PC-3 (cell line): Measurements from ENCODE around the gene STARD5. TPM values are rescaled to one million over a fixed set of nuclear protein-coding genes. Genes with fewer than 3 reads are reported as not detected.

Experiments used
- ATAC-seq: fragments of 200-7000 bp; cut with Tn5 transposase; 2 replicates; pipeline ENCODE4 v1.9.1; 2020; ENCODE audit warnings: mild to moderate bottlenecking, moderate library complexity
- BruUV-seq: library from RNA; stranded (reverse); fragments of 400-500 nt; replicated peaks from 2 replicates; lab custom pipeline; 2021; lab: Mats Ljungman, UMichigan
- CTCF ChIA-PET: fragments of 300-600 bp; sonication (Branson Sonifier 250); formaldehyde crosslinking; loops from one replicate; lab custom pipeline; 2022; ENCODE audit warnings: antibody characterized with exemption; lab: Charles Lee
- POLR2A ChIA-PET: fragments of 300-600 bp; sonication (Branson Sonifier 250); formaldehyde crosslinking; loops from one replicate; lab custom pipeline; 2022; ENCODE audit warnings: antibody characterized with exemption; ENCODE audit not compliant: unreplicated experiment; lab: Charles Lee
- DNase-seq: peaks from one replicate; pipeline ENCODE4 v3.0.0-alpha.2; 2015
- H2AFZ ChIP-seq: fragments of 300-600 bp; sonication (generic); 2 replicates; pipeline ENCODE4 v1.6.0; 2016; ENCODE audit warnings: antibody characterized with exemption, low read length
- H3F3A ChIP-seq: fragments of 300-600 bp; sonication (generic); one replicate; pipeline ENCODE4 v1.6.0; 2017; ENCODE audit warnings: antibody characterized with exemption, low read length, control low read depth, mild to moderate bottlenecking; ENCODE audit not compliant: unreplicated experiment
- H3K27ac ChIP-seq: fragments of 300-600 bp; sonication (generic); 2 replicates; pipeline ENCODE4 v1.5.1; 2016; ENCODE audit warnings: mild to moderate bottlenecking, low read length
- H3K27me3 ChIP-seq: fragments of 300-600 bp; sonication (generic); 2 replicates; pipeline ENCODE4 v1.6.1; 2016; ENCODE audit warnings: low read length, mixed read lengths
- H3K36me3 ChIP-seq: fragments of 300-600 bp; sonication (generic); 2 replicates; pipeline ENCODE4 v1.6.1; 2016; ENCODE audit warnings: low read depth, mixed run types, low read length, mixed read lengths
- H3K4me1 ChIP-seq: fragments of 300-600 bp; sonication (generic); 2 replicates; pipeline ENCODE4 v1.5.1; 2016; ENCODE audit warnings: low read length; ENCODE audit not compliant: insufficient read depth
- H3K4me2 ChIP-seq: fragments of 300-600 bp; sonication (generic); 2 replicates; pipeline ENCODE4 v1.6.0; 2016; ENCODE audit warnings: low read length
- H3K4me3 ChIP-seq: fragments of 300-600 bp; sonication (generic); 2 replicates; pipeline ENCODE4 v1.5.1; 2016; ENCODE audit warnings: mild to moderate bottlenecking, low read length, mixed read lengths
- H3K79me2 ChIP-seq: fragments of 300-600 bp; sonication (generic); 2 replicates; pipeline ENCODE4 v1.6.1; 2017; ENCODE audit warnings: low read length, mixed read lengths
- H3K9ac ChIP-seq: fragments of 300-600 bp; sonication (generic); 2 replicates; pipeline ENCODE4 v1.6.0; 2016; ENCODE audit warnings: mild to moderate bottlenecking, low read length
- H3K9me2 ChIP-seq: fragments of 300-600 bp; sonication (generic); replicated peaks from 2 replicates; pipeline ENCODE4 v1.6.1; 2016; ENCODE audit warnings: mixed run types, low read length, mixed read lengths
- H3K9me3 ChIP-seq: fragments of 300-600 bp; sonication (generic); 2 replicates; pipeline ENCODE4 v1.6.1; 2016; ENCODE audit warnings: low read length, mixed read lengths
- H4K20me1 ChIP-seq: fragments of 300-600 bp; sonication (generic); 2 replicates; pipeline ENCODE4 v1.6.1; 2016; ENCODE audit warnings: low read length, mixed read lengths
- CTCF ChIP-seq: fragments of 300-600 bp; sonication (generic); conservative IDR thresholded peaks from 2 replicates; pipeline ENCODE4 v1.5.1; 2017; ENCODE audit warnings: antibody characterized with exemption, low read depth, mild to moderate bottlenecking, low read length
- EZH2 ChIP-seq: fragments of 300-600 bp; sonication (generic); IDR thresholded peaks from one replicate; pipeline ENCODE4 v1.6.1; 2017; ENCODE audit warnings: antibody characterized with exemption, mild to moderate bottlenecking, low read length; ENCODE audit not compliant: unreplicated experiment
- EZH2phosphoT487 ChIP-seq: fragments of 300-600 bp; sonication (generic); IDR thresholded peaks from 2 replicates; pipeline ENCODE4 v1.6.1; 2018; ENCODE audit warnings: mild to moderate bottlenecking, antibody characterized with exemption, low read length, borderline replicate concordance
- intact Hi-C: fragments of 100-400 bp; cut with micrococcal nuclease; formaldehyde crosslinking; loops from 2 replicates; pipeline ENCODE4 v1.9.0; 2023
- total RNA-seq: library from RNA; depleted of rRNA; stranded (reverse); fragments of >200 nt; gene quantifications from 2 replicates; pipeline ENCODE4 v1.2.3, GENCODE V29; 2014

Gene STARD5
- total RNA-seq, 1 experiment from 2014 or later: 5.9 TPM

DNA sequence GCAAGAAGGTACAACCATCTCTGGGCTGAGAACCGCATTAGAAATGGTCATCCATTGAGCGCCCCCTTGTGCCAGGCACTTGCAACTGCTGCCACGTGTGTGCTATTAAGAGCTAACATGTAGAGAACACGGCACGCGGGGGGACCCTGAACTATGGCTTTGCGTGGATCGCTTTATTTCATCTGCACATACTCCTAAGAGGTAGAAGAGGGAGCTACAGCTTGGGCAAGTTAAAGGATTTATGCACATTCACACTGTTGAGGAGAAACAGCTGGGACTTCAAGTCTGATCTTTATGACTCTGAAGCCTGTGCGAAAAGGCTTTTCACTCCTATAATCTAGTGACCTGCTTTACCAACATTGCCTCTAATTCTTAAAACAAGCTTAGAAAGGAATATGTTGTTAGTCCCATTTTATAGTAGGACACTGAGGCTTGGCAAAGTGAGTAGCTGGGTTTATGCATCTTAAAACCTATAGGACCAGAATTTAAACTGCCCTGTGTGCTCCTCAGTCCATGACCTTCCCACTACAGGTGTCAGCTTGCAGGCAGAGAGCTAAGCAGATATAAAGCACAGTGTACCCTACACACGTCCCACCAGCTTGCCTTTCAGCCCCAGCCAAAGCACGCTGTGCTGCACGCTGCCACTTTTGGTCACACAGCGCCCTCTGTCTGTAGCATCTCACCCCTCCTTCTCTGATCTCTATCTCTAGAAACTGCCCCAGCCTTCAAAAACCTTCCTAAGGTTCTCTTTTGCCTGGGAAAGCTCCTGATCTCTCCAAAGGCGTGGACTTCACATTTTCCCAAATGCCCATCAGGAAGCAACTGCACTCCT, 57.8 kb downstream of the STARD5 start:
- CTCF ChIA-PET: interaction anchor here (0.5 to 2.1 kb wide), 21 partner anchors 14 to 1028 kb away, joined by 3 to 40 read pairs (median 4); no protein-coding TSS in a partner anchor
- ATAC-seq (peak; percentile 97), DNase-seq (peak; percentile 81)
- no peaks in the 10 kb centered on the region for H3F3A ChIP-seq
- H2AFZ ChIP-seq: peak overlapping the region; percentile 91
- H3K4me2 ChIP-seq: peak overlapping the region; percentile 78
- TF ChIP-seq EZH2phosphoT487: no peak
- TF ChIP-seq CTCF: peak; percentile 74
- no peaks in the 10 kb centered on the region for H4K20me1 ChIP-seq
- H3K36me3 ChIP-seq: no peaks in the 10 kb centered on the region
- H3K79me2 ChIP-seq: no peaks in the 10 kb centered on the region
- intact Hi-C loops: loop anchor here (1.0 to 10.0 kb wide), 3 partner anchors 111 to 261 kb away; partner anchors contain the start of gene TLNRD1
- 0 out of 2 replicates have a peak overlapping the region, but pooled peaks have one; percentile 16 for H3K9ac ChIP-seq
- POLR2A ChIA-PET: no interaction called here
- no peaks in the 10 kb centered on the region for H3K9me3 ChIP-seq
- H3K4me3 ChIP-seq: peak overlapping the region; percentile 40; the same call in 1 of the 2 replicates
- no peaks in the 10 kb centered on the region for H3K9me2 ChIP-seq
- BruUV-seq: no TSS peak
- H3K27ac ChIP-seq: no peak overlapping the region
- peaks cover 5% of the 10 kb centered on the region for H3K4me1 ChIP-seq
- H3K27me3 ChIP-seq: peaks cover 11% of the 10 kb centered on the region

- Histone ChIP-seq H3K9me3 (no peaks in the 10 kb centered on the region), H3K79me2 (no peaks in the 10 kb centered on the region), H3K4me1 (peaks cover 5% of the 10 kb centered on the region), H4K20me1 (no peaks in the 10 kb centered on the region), H3K36me3 (no peaks in the 10 kb centered on the region), H3K9ac (no peak overlapping the region), H3K4me3 (no peak overlapping the region), H3K27ac (no peak overlapping the region), H2AFZ (peak overlapping the region; percentile 91), H3K27me3 (peaks cover 18% of the 10 kb centered on the region), H3F3A (no peaks in the 10 kb centered on the region), H3K4me2 (peak overlapping the region; percentile 78), H3K9me2 (no peaks in the 10 kb centered on the region)
- TF ChIP-seq EZH2: no peak
- TF ChIP-seq CTCF: no peak
- no peak for TF ChIP-seq EZH2phosphoT487
- ATAC-seq (no peak), DNase-seq (no peak)
- intact Hi-C loops: loop anchor here (10.0 kb wide), 1 partner anchor 261 kb away; the partner anchor contains the start of gene TLNRD1
- CTCF ChIA-PET: interaction anchor here (0.5 to 2.1 kb wide), 11 partner anchors 15 to 1027 kb away, joined by 3 to 40 read pairs (median 4); no protein-coding TSS in a partner anchor
- no TSS peak for BruUV-seq
- POLR2A ChIA-PET: no interaction called here
Observed at GRCh38 chr15:81265256-81265943, 58.5 kb downstream of the STARD5 start.
